H7 (cell line): Measurements from ENCODE around the gene PSMD8. TPM values are rescaled to one million over a fixed set of nuclear protein-coding genes. Genes with fewer than 3 reads are reported as not detected.
"Not testable (repeated sequence)": the region's sequence is repeated elsewhere in the genome, so short reads cannot be mapped to it uniquely, and the experiment has no call there.

ENCODE experiments used
- DNase-seq: peaks from one replicate; pipeline ENCODE4 v3.0.0; 2012
- H3K27me3 ChIP-seq: 2 replicates; pipeline ENCODE4 v1.6.0; 2011; ENCODE audit warnings: mild to moderate bottlenecking, low read length; ENCODE audit not compliant: control insufficient read depth, insufficient read depth
- H3K36me3 ChIP-seq: replicated peaks from 2 replicates; pipeline ENCODE4 v1.5.1; 2011; ENCODE audit warnings: low read length; ENCODE audit not compliant: control insufficient read depth, insufficient read depth
- H3K4me3 ChIP-seq: 2 replicates; pipeline ENCODE4 v1.5.1; 2011; ENCODE audit warnings: low read depth, mild to moderate bottlenecking, control low read depth, low read length, moderate library complexity; ENCODE audit not compliant: insufficient read depth
- total RNA-seq: library from RNA; depleted of rRNA; stranded (reverse); fragments of >200 nt; shearing (Covaris generic); gene quantifications from 2 replicates; pipeline ENCODE4 v1.2.3, GENCODE V29; 2014

Gene PSMD8
- total RNA-seq, 1 experiment from 2014 or later, result 270 TPM

GRCh38 chr19:38402623-38402966, 28.2 kb downstream of the PSMD8 start:
- Histone ChIP-seq H3K36me3 (no peaks in the 10 kb centered on the region; the same call in 1 of the 2 replicates), H3K4me3 (peak overlapping the region; percentile 22; the same call in 1 of the 2 replicates), H3K27me3 (peaks cover 29% of the 10 kb centered on the region)
- no peak for DNase-seq

GRCh38 chr19:38402967-38403674, 28.8 kb downstream of the PSMD8 start, which contains the start of gene FAM98C:
FAM98C (plus strand) TSS chr19:38403093; CDS start chr19:38403154, 61 bp downstream.
- H3K4me3 ChIP-seq, result peak within 1 kb of the TSS; percentile 66
- peak; percentile 100 for DNase-seq
- H3K36me3 ChIP-seq, result no peaks in the 10 kb centered on the region; the same call in 1 of the 2 replicates
- peaks cover 26% of the 10 kb centered on the region for H3K27me3 ChIP-seq

GRCh38 chr19:38404858-38405257, 30.5 kb downstream of the PSMD8 start:
- no peak overlapping the region for H3K4me3 ChIP-seq
- H3K36me3 ChIP-seq, result no peaks in the 10 kb centered on the region; the same call in 1 of the 2 replicates
- H3K27me3 ChIP-seq, result peaks cover 17% of the 10 kb centered on the region
- no peak for DNase-seq

DNA sequence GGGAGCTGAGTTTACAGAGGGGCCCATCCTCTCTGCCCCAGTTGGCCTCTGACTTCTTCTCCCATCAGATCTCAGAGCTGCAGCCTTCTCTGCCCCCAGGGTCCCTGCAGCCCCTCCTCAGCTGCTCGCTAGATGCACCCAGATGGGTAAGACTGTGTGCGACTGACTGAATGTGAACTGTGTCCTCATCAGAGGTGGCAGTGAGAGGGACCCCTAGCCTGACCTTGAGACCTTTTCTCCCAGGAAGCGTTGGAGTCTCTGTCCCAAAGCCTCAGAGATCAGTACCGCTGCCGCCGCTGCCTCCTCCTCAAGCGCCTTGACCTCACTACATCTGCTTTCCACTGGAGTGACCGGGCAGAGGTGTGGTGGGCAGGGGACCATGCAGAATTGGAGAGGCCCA, 30.9 kb downstream of the PSMD8 start:
- no peak for DNase-seq
- peaks cover 14% of the 10 kb centered on the region for H3K27me3 ChIP-seq
- H3K36me3 ChIP-seq, result no peaks in the 10 kb centered on the region; the same call in 1 of the 2 replicates
- no peak overlapping the region for H3K4me3 ChIP-seq

DNA sequence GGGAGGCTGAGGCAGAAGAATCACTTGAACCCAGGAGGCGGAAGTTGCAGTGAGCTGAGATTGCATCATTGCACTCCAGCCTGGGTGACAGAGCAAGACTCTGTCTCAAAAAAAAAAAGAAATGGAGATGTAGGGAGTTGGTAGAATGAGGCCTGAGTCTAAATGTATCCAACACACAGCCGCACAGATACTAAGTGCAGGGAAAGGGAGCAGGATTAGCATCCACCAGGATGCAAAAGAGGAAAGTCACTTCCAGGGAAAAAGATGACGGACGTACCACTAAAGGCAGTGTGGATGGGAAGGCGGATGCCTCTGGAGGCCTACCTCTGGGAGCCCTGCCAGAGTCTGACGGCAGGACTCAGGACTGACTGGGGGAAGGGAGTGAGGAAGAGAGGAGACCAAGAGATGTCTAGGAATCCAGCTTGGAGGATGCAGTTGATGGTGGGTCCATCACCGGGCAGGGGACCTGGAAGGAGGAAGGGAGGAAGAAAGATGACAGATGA, 35.3 kb downstream of the PSMD8 start:
- H3K36me3 ChIP-seq, result no peaks in the 10 kb centered on the region; the same call in 1 of the 2 replicates
- H3K27me3 ChIP-seq, result no peaks in the 10 kb centered on the region; the same call in 1 of the 2 replicates
- H3K4me3 ChIP-seq, result no peak overlapping the region
- no peak for DNase-seq

DNA sequence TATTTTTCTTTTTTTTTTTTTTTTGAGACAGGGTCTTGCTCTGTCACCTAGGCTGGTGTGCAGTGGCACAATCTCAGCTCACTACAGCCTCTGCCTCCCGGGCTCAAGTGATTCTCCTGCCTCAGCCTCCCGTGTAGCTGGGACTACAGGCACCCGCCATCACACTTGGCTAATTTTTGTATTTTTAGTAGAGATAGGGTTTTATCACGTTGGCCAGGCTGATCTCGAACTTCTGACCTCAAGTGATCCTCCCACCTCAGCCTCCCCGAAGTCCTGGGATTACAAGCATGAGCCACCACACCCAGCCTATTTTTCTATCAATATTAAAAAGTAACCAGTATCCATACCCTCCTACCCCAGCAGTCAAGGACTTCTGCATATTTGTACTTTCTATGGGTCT, 36.0 kb downstream of the PSMD8 start:
- not testable (repeated sequence) for H3K27me3 ChIP-seq, H3K4me3 ChIP-seq, H3K36me3 ChIP-seq, DNase-seq

- Histone ChIP-seq H3K36me3 (no peaks in the 10 kb centered on the region; the same call in 1 of the 2 replicates), H3K27me3 (no peaks in the 10 kb centered on the region)
- no peak for DNase-seq
These were observed 36.8 kb downstream of the PSMD8 start for GRCh38 chr19:38411041-38411712.

DNA sequence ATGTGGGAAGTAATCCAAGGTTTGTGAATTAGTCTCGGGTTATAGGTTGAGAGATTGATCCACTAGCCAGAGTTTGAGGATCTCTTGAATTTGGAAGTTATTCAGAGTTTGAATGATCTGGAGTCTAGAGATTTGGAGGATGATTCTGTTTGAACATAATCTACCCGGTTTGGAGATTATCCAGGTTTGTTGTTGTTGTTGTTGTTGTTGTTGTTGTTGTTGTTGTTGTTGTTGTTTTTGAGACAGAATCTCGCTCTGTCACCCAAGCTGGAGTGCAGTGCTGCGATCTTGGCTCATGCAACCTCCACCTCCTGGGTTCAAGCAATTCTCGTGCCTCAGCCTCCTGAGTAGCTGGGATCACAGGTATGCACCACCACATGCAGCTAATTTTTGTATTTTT, 37.5 kb downstream of the PSMD8 start:
- not testable (repeated sequence) for H3K36me3 ChIP-seq, H3K4me3 ChIP-seq, DNase-seq, H3K27me3 ChIP-seq

More at GRCh38 chr19:38411041-38411712, 36.8 kb downstream of the PSMD8 start:
- no peak overlapping the region for H3K4me3 ChIP-seq

DNA sequence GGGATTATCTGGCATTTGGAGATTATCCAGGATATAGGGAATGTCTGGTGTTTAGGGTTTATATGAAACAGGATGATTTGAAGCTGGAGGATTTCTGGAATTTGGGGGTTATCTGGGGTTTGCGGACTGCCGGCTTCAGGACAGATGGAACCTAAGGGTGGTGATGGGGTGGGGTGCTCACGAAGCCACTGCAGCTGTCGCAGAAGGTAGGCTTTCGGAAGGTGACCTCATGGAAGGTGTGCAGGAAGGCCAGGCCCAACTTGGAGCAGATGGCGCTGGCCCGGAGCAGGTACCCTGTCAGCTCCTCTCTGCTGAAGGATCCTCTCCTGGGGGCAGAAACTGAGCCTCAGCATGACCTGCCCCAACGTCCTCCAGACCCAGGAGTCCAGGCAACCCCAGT, 38.1 kb downstream of the PSMD8 start:
- no peak for DNase-seq
- Histone ChIP-seq H3K36me3 (no peaks in the 10 kb centered on the region), H3K4me3 (no peak overlapping the region), H3K27me3 (no peaks in the 10 kb centered on the region; the same call in 1 of the 2 replicates)

DNA sequence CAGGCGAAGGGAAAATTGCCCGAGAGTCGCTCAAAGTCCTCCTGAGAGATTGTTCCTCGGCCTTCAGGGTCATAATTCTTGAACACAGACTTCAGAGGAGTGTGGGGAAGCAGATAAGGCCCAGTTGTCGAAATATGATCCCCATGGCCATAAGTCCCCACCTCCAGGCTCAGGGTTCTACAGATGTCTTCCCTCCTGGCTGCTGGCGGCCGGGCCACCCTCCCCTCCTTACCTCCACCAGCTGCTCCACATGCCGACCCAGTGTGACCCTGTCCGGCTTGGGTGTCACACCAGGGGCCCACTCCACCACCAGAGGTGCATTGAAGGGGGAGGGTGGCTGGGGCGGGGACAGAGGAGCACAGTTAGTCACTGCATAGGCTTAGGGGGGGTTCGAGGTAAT, 38.6 kb downstream of the PSMD8 start:
- Histone ChIP-seq H3K4me3 (no peak overlapping the region), H3K27me3 (no peaks in the 10 kb centered on the region; the same call in 1 of the 2 replicates), H3K36me3 (no peaks in the 10 kb centered on the region)
- no peak for DNase-seq

GRCh38 chr19:38413416-38413815, 39.0 kb downstream of the PSMD8 start:
- no peaks in the 10 kb centered on the region for H3K36me3 ChIP-seq
- DNase-seq, result no peak
- peaks cover 2% of the 10 kb centered on the region; the same call in 1 of the 2 replicates for H3K27me3 ChIP-seq
- no peak overlapping the region for H3K4me3 ChIP-seq

DNA sequence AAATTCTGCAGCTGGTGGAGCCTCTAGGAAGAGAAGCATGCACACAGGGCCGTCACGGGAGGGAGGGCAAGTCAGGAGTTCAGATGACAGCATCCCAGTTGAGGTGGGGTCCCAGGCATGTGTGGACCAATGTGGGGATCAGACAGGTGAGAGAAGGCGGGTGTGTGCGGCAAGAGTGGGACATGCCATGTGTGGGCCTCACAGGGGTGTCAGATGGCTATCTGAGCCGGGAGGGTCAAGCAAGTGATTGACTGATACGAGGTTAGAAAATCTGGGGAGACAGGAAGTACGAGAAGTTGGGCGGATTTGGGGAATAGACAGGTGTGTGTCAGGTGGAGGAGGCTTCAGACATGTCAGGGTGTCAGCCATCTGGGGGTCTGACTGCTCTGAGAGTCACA, 42.8 kb downstream of the PSMD8 start:
- peaks cover 7% of the 10 kb centered on the region; the same call in 1 of the 2 replicates for H3K27me3 ChIP-seq
- peak; percentile 26 for DNase-seq
- H3K36me3 ChIP-seq, result no peaks in the 10 kb centered on the region
- peak overlapping the region; percentile 54; the same call in 1 of the 2 replicates for H3K4me3 ChIP-seq

GRCh38 chr19:38417544-38418506, 43.5 kb downstream of the PSMD8 start:
- peak overlapping the region; percentile 54 for H3K4me3 ChIP-seq
- DNase-seq, result peak; percentile 96
- H3K27me3 ChIP-seq, result peaks cover 7% of the 10 kb centered on the region; the same call in 1 of the 2 replicates

DNA sequence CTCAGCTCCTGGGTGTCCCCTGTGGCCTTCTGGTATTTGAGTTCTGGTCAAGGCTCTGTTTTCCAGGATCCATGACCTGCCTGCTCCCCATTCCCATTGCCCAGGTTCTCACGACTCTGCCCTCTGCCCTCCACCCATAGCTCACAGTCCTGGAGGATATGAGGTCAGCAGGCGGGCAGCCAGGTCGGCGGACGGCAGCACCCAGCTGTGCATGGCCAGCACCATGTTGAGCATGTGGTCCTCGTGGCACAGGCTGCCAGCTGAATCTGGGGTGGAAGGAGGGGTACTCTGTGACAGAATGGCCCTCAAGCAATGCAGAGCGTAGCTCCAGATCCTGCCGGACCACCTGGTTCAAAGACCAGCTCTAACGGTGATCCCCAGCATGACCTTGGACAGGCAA, 46.6 kb downstream of the PSMD8 start:
- Histone ChIP-seq H3K36me3 (no peaks in the 10 kb centered on the region), H3K27me3 (peaks cover 7% of the 10 kb centered on the region; the same call in 1 of the 2 replicates), H3K4me3 (no peak overlapping the region)
- peak; percentile 32 for DNase-seq

More at GRCh38 chr19:38417544-38418506, 43.5 kb downstream of the PSMD8 start:
- no peaks in the 10 kb centered on the region for H3K36me3 ChIP-seq
